Astrocyte of the hippocampus (primary cell): ENCODE results near the gene CLRN1.

ENCODE experiments used
- DNase-seq: peaks from one replicate; pipeline ENCODE4 v3.0.0; 2011; ENCODE audit warnings: low read depth, low spot score

CLRN1 gene

DNA sequence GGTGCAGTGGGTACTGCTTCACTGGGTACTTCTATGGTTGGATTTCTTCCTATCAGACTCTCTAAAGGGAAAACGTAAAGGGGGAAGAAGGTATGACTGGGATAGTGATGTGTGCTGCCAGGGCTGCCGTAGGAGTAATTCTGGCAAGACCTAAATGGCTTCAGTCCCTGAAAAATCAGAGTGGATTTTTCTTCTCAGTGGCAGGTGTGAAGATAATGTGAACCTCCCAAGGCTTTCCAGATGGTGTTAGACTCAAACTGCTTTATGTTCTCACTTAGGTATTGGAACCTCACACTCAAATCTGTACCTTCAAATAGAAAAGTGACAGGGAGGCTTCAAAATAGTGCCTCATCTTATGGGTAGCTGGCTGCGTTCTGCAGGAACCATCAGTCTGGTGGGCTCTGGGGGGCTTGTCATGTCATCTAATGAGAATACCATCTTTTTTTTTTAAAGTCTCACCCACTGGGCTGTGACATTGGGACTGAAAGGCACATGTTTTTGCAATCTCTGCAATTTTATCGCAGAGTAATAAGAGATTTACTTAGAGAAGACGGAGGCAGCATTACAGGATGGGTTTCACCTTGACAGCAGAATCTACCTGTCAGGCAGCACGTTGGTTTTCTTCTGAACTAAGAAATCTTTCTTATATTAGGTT is 95.8 kb downstream of the CLRN1 start:
- DNase-seq, result no peak
